IgD-negative memory B cell (primary cell): ENCODE measurements around the gene LRRC32. TPM values are rescaled to one million over a fixed set of nuclear protein-coding genes. Genes with fewer than 3 reads are reported as not detected.

Experiments
- H3K27ac Mint-ChIP-seq, 3 donors: one replicate each; pipeline ENCODE4 v1.8.0; 2020 to 2022; ENCODE audit warnings: mild to moderate bottlenecking in 3 of 3, mixed read lengths in 3 of 3, moderate library complexity in 1 of 3
- H3K27me3 Mint-ChIP-seq: one replicate; pipeline ENCODE4 v1.8.0; 2021; ENCODE audit warnings: mixed read lengths
- H3K36me3 Mint-ChIP-seq: one replicate; pipeline ENCODE4 v1.8.0; 2020; ENCODE audit warnings: mild to moderate bottlenecking, mixed read lengths
- H3K4me1 Mint-ChIP-seq, 3 donors: one replicate each; pipeline ENCODE4 v1.8.0; 2020 to 2022; ENCODE audit warnings: mixed read lengths in 3 of 3, mild to moderate bottlenecking in 1 of 3
- H3K4me3 Mint-ChIP-seq, 4 donors: one replicate each; pipeline ENCODE4 v1.8.0; 2020 to 2022; ENCODE audit warnings: mild to moderate bottlenecking in 4 of 4, mixed read lengths in 4 of 4, moderate library complexity in 3 of 4
- H3K9me3 Mint-ChIP-seq, 3 donors: one replicate each; pipeline ENCODE4 v1.8.0; 2020 to 2021; ENCODE audit warnings: mixed read lengths in 3 of 3, mild to moderate bottlenecking in 1 of 3
- polyA plus RNA-seq: library from polyadenylated mRNA; unstranded; fragments of 300-500 nt; fragmentation: Illumina TruSeq; gene quantifications from one replicate; pipeline ENCODE4 v1.2.3, GENCODE V29; 2021

The LRRC32 gene
- polyA plus RNA-seq, 1 donor from 2014 or later = not detected

DNA sequence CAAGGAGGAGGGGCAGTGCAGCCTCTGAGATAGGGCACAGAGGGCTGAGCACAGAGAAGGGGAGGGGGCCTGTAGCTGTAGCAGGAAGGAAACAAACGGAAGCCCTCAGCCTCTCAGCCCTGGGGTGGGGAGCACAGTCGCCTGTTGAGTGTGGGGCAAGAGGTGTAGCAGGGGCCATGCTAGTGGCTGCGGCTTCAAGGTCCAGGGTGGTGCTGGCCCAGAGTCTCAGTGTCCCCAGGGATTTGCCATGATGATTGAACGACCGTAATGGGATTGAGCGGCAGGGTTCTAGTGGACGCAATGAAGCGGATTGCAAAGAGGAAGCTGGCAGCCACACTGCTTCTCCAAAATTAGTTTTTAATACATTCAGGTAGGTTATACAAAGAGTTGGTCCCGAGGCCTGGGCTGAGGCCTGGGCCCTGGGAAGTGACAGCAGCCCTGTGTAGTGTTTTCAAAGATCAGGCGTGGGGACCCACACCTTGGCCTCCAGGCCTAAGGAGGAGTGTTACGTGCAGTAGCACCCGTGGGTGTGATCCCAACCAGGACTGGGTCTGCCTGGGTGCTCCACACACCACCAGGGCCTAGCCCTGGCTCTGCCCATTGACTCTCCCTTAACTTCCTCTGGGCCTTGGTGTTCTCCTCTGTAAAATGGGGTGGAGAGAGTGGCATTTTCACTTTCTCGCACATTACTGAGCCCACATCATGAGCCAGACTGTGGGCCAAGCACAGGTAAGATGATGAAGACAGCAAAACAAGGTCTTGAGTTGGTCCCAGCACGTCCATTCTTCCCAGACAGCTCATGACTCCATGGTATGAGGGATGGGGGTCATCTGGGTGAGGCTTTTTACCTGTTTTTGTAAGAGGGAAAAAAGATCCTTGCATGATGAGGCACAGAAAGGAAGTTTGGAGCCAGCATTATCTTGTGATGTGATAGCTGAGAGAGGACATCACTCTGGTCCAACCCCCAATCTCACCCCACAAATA is 13.1 kb downstream of the LRRC32 start:
- no peaks in the 10 kb centered on the region for H3K9me3 Mint-ChIP-seq
- H3K36me3 Mint-ChIP-seq = peaks cover 2% of the 10 kb centered on the region
- peaks cover 13% of the 10 kb centered on the region for H3K27me3 Mint-ChIP-seq
- peaks cover 0 to 6% (median 0%) of the 10 kb centered on the region in 3 donors for H3K4me1 Mint-ChIP-seq
- peak overlapping the region in 1 of 4 donors; percentile 41 for H3K4me3 Mint-ChIP-seq
- no peak overlapping the region for H3K27ac Mint-ChIP-seq

DNA sequence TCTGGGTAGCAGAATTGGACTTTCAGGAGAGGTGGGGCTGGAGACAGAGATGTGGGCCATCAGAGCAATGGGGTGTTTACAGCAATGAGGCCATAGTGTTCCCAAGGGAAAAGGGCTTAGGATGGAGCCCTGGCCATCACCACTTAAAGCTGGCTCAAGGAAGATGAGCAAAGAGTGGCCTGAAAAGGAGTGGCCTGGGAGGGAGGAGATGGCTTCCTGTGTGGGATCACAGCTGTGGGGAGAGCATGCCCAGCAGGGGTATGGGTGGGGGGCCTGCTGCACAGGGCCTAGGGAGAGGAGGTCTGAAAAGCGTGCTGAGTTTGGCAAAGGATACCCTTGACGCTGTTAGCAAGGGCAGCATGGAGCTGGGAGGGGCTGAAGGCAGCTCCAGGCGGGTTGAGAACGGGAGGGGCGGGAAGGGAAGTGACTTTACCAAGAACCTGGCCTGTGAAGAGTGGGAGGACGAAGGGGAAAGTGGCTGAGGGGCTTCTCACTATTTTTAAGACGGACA is 13.9 kb downstream of the LRRC32 start:
- peak overlapping the region in 1 of 4 donors; percentile 87 for H3K4me3 Mint-ChIP-seq
- H3K27ac Mint-ChIP-seq = peak overlapping the region in 1 of 3 donors; percentile 59
- H3K4me1 Mint-ChIP-seq = peaks cover 0 to 6% (median 0%) of the 10 kb centered on the region in 3 donors
- no peaks in the 10 kb centered on the region for H3K9me3 Mint-ChIP-seq
- H3K27me3 Mint-ChIP-seq = peaks cover 13% of the 10 kb centered on the region
- peaks cover 6% of the 10 kb centered on the region for H3K36me3 Mint-ChIP-seq

DNA sequence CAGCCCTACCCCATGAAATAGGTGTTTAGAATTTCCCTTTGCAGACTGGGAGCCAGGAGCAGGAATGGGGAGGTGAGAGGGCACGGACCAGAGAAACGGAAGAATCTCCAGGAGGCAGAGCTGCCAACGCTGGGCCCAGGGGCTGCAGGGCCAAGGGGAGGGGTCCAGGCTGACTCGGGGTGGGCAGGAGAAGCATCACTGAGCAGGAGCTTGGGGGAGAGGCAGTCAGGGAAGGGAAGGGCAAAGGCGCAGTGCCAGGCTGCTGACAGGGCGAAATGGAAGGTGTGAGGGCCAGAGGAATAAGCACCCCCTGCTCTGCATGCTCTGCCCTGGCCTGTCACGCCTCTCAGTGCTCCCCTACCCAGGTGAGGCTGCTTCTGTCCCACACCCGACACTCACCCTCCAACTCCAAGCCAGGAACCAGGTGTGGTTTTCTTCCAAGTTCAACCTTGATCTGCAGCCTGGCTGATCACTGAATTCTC is 14.5 kb downstream of the LRRC32 start:
- Mint-ChIP-seq H3K9me3 (no peaks in the 10 kb centered on the region), H3K4me1 (peaks cover 0 to 6% (median 0%) of the 10 kb centered on the region in 3 donors), H3K27ac (no peak overlapping the region), H3K27me3 (peaks cover 13% of the 10 kb centered on the region), H3K36me3 (peaks cover 6% of the 10 kb centered on the region), H3K4me3 (no peak overlapping the region)

DNA sequence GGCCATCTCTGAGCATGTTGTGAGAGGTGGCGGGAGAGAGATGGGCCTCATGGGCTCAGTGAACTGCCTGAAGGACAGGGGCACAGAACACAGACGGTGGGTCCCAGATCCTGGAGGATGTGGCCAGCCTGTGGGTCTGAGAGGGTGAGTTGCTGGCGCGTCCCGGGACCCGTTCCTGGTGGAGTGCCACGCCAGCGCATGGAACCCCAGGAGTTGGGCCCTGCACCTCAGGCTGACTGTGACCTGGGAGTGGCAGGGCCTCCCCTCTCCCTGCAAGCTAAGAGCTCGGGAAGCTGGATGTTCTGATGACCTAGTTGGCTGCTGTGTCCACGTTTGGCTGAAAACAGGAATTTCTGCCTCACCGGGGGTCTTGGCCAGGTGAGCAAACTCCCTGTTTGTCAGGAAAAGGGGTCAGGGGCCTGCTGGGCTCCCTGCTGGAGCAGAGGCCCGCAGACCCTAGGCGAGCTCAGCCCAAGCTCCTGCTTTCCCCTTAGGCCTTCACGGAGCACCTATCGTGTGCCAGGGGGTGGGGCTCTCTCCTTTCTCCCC is 15.0 kb downstream of the LRRC32 start:
- peaks cover 17% of the 10 kb centered on the region for H3K27me3 Mint-ChIP-seq
- H3K27ac Mint-ChIP-seq = no peak overlapping the region

DNA sequence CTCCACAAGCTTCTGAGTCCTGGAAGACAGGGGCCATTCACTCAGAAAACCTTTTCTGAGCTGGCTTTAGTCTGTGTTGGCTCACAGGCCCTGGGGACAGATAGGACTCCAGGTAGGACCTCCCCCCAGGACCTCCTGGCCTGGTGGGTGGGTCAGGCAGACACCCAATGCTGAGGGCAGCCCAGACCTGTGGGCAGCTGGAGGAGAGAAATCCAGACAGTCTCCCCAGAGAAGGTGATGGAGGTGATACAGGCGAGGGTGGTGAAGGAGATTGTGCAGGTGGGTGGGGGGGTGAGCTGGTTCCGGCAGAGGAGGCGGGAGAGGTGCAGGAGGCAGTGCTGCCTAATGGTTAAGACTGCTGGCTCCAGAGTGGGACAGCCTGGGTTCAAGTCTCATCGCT is 15.6 kb downstream of the LRRC32 start:
- Mint-ChIP-seq H3K4me1 (peaks cover 0 to 6% (median 0%) of the 10 kb centered on the region in 3 donors), H3K36me3 (peaks cover 7% of the 10 kb centered on the region), H3K4me3 (no peak overlapping the region), H3K27ac (no peak overlapping the region), H3K9me3 (peaks cover 0 to 2% (median 0%) of the 10 kb centered on the region in 3 donors), H3K27me3 (peaks cover 19% of the 10 kb centered on the region)

More for the DNA sequence above, 15.0 kb downstream of the LRRC32 start:
- peaks cover 0 to 2% (median 0%) of the 10 kb centered on the region in 3 donors for H3K9me3 Mint-ChIP-seq
- peaks cover 7% of the 10 kb centered on the region for H3K36me3 Mint-ChIP-seq
- peaks cover 0 to 6% (median 0%) of the 10 kb centered on the region in 3 donors for H3K4me1 Mint-ChIP-seq
- H3K4me3 Mint-ChIP-seq = peak overlapping the region in 1 of 4 donors; percentile 28

DNA sequence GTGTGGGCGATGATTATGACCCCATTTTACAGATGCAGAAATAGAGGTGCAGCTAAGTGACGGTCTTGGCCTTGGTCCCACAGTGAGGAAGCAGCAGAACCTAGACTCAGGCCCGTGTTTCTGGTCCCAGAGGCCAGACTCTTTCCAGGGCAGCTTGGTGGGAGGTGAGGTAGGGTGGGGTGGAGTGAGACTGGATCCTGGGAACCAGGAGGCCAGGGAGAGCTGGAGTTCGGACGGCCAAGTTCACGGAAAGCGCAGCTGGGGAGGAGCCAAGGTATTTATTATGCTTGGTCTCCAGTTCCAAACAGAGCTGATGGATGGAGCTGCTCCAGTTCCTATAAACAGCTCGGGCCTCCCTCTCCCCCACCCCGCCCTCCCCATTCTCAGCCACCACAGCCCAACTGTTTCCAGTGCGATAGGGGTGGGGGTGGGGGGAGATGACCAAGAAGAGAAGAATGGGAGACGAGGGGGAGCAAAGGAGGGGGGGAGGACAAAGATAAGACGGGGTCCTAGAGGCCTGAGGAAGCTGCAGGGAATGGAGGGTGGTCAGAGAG is 16.2 kb downstream of the LRRC32 start:
- H3K4me3 Mint-ChIP-seq = no peak overlapping the region
- H3K27ac Mint-ChIP-seq = no peak overlapping the region
- H3K4me1 Mint-ChIP-seq = peaks cover 0 to 6% (median 0%) of the 10 kb centered on the region in 3 donors
- peaks cover 21% of the 10 kb centered on the region for H3K27me3 Mint-ChIP-seq
- peaks cover 7% of the 10 kb centered on the region for H3K36me3 Mint-ChIP-seq
- H3K9me3 Mint-ChIP-seq = peaks cover 0 to 2% (median 0%) of the 10 kb centered on the region in 3 donors

DNA sequence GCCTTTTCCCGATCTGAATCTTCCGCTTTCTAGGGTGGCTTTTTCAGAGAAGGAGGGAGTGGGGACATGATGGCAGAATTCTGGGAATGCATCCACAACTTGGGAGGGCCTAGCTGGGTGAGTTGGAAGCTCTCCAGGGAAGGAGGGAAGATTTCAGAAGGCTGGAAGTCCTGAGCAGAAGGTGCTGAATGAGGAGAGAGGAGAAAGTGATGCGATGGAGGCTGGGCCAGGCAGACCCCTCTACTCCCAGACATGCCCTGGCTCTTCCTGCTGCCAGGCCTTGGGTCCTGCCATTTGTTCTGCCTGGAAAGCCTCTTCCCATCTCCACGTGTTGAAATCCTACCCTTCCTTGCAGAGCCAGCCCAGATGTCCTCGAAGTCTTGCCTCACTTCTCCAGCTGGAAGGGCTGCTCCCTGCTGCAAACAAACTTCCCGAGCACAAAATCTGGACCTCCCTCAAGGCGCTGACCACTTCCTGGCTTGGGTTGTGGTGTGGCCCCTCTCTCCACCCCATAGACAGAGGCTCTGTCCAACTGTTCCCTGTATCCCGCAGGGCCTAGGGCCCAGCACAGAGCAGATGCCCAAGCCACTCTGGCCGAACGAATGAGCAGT is 16.8 kb downstream of the LRRC32 start:
- peaks cover 0 to 6% (median 0%) of the 10 kb centered on the region in 3 donors for H3K4me1 Mint-ChIP-seq
- peaks cover 7% of the 10 kb centered on the region for H3K36me3 Mint-ChIP-seq
- peaks cover 0 to 2% (median 0%) of the 10 kb centered on the region in 3 donors for H3K9me3 Mint-ChIP-seq
- H3K27ac Mint-ChIP-seq = no peak overlapping the region
- H3K27me3 Mint-ChIP-seq = peaks cover 18% of the 10 kb centered on the region
- no peak overlapping the region for H3K4me3 Mint-ChIP-seq

DNA sequence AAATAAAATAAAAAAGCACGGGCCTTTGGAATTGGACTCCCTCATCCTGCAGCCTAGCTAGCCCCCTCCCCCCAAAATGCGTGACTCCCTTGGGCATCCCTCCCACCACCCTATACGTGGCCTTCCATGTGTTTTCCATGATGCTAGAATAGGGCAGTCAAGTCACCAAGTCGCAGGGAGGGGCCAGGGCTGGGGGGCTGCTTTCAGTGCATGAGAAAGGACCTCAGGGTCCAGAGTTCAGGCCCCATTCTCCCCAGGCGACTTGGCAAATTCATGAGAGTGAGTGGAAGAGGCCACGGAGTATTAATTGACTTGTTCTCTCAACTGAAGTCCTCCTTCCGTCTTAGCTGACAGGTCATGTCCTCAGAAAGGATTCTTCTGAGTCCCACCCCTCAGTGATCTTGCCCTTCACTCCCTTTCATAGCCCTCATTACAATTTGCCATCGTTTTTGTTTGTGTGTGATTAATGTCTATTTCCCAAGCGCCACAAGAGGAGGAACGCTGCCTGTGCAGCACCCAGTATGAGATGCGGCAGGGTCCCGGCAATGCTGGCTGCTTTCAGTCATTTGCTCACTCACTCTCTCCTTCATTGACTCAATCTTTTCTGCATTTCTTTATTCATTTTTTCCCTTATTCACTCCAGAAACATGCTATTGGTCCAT is 17.4 kb downstream of the LRRC32 start:
- H3K27me3 Mint-ChIP-seq = peaks cover 18% of the 10 kb centered on the region
- H3K4me1 Mint-ChIP-seq = peaks cover 0 to 6% (median 0%) of the 10 kb centered on the region in 3 donors
- peaks cover 0 to 2% (median 0%) of the 10 kb centered on the region in 3 donors for H3K9me3 Mint-ChIP-seq
- H3K36me3 Mint-ChIP-seq = peaks cover 7% of the 10 kb centered on the region
- no peak overlapping the region for H3K27ac Mint-ChIP-seq
- H3K4me3 Mint-ChIP-seq = no peak overlapping the region

DNA sequence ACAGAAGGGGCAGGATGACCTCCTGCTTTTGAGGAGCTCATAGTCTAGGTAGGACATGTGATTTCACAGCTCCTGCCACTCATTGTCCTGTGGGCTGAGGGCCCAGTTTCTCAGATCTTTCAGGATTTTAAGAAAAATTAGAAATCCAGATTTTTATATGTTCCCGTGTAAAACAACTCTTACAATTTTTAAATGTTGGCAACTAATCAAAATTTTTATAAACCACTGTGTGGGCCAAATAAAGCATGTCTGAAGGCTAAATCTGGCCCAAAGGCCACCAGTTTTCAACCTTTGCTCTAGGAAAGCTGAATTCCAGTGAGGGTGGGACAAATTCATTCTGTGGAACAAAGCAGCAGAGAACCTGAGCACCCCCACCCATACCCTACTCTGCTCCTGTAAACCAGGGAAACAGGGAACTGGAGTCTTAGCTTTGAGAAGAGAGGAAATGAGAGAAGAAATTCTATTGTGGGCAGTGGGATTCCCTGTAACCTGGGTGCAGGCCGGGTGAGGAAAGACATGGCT is 20.6 kb downstream of the LRRC32 start:
- Mint-ChIP-seq H3K27ac (no peak overlapping the region), H3K4me1 (no peaks in the 10 kb centered on the region)

DNA sequence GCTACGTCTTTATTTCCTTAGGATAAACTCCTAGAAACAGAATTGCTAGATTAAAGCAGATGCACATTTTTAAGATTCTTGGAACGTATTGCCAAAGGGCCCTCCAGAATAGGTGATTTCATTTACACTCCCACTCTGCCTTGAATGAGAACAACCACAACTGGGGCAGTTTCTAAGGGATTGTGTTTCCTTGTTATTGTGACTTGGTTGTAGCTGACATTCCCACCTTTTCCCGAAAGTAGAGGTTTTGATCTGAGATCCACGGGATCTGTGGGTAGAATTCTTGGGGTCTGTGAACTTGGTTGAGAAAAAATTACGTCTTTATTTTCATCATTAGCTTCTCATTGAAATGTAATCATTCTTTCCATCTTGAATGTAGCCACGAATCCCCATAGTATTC is 21.5 kb downstream of the LRRC32 start:
- H3K27ac Mint-ChIP-seq = no peak overlapping the region
- H3K27me3 Mint-ChIP-seq = peaks cover 29% of the 10 kb centered on the region
- H3K4me3 Mint-ChIP-seq = no peak overlapping the region
- H3K36me3 Mint-ChIP-seq = peaks cover 7% of the 10 kb centered on the region
- H3K4me1 Mint-ChIP-seq = no peaks in the 10 kb centered on the region
- H3K9me3 Mint-ChIP-seq = peaks cover 5 to 11% (median 6%) of the 10 kb centered on the region in 3 donors

More for the DNA sequence above, 20.6 kb downstream of the LRRC32 start:
- H3K27me3 Mint-ChIP-seq = peaks cover 25% of the 10 kb centered on the region
- H3K4me3 Mint-ChIP-seq = no peak overlapping the region
- peaks cover 5 to 11% (median 6%) of the 10 kb centered on the region in 3 donors for H3K9me3 Mint-ChIP-seq
- H3K36me3 Mint-ChIP-seq = peaks cover 7% of the 10 kb centered on the region

DNA sequence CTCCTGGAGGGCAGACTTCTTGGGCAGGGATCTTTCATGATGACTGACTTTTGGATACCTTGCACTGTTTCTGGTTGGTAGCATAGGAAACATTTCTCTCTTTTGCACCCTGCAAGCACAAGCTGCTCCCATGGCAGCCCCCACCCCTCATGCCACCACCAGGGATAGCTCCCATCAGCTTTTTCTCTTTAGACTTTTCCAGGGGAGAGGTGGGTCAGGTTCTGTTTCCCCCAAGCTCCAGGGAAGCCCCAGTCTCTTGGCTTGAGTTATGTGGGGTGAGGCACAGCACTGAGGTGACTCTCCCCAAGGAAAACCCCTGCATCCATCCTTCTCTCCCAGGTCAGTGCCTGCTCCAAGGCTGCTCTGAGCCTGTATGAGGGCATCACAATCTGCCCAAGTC is 22.5 kb downstream of the LRRC32 start:
- Mint-ChIP-seq H3K4me3 (no peak overlapping the region), H3K9me3 (peaks cover 5 to 11% (median 6%) of the 10 kb centered on the region in 3 donors), H3K4me1 (no peaks in the 10 kb centered on the region), H3K27ac (no peak overlapping the region), H3K36me3 (peaks cover 5% of the 10 kb centered on the region), H3K27me3 (peaks cover 35% of the 10 kb centered on the region)

DNA sequence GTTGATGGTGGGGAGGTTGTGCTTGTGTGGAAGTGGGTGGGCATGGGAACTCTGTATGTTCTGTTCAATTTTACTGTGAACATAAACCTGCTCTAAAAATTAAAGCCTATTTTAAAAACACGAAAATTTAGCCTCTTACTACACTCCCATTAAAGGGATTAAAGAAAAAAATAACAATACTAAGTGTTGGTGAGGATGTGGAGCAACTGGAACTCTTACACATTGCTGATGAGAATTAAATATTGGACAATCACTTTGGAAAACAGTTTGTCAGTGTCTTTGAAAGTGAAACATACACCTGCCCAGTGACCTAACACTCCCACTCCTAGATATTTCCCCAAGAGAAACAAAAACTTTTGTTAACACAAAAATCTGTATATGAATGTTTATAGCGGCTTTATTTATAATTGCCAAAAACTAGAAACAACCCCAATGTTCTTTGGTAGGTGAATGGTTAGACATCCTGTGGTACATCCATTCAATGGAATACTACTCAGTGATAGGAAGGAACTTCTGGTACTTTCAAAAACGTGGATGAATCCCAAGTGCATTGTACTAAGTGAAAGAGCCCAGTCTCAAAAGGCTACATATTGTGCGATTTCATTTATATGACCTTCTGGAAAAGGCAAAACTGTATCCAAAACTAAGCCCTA is 23.5 kb downstream of the LRRC32 start:
- no peak overlapping the region for H3K4me3 Mint-ChIP-seq
- no peak overlapping the region for H3K27ac Mint-ChIP-seq
- H3K27me3 Mint-ChIP-seq = peaks cover 40% of the 10 kb centered on the region
- H3K4me1 Mint-ChIP-seq = peaks cover 4 to 5% (median 4%) of the 10 kb centered on the region in 3 donors
- peaks cover 6% of the 10 kb centered on the region for H3K36me3 Mint-ChIP-seq
- H3K9me3 Mint-ChIP-seq = peaks cover 5 to 11% (median 6%) of the 10 kb centered on the region in 3 donors

DNA sequence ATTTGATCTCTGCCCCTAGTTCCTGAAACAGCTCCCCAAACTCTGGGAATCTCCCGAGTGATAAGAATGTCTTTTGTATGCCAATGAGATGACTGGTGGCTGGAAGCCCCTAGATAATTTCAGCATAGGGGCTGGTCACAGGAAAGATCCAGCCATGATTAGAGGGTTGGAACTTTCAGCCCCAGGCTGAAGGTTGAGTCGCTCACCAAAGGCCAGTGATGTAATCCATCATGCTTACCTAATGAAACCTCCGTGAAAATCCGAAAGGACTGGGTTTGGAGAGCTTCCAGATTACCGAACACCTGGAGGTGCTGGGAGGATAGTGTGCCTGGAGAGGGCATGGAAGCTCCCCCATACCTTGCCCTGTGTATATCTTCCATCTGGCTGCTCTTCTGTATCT is 26.0 kb downstream of the LRRC32 start:
- no peak overlapping the region for H3K27ac Mint-ChIP-seq
- peaks cover 44% of the 10 kb centered on the region for H3K27me3 Mint-ChIP-seq
- no peak overlapping the region for H3K4me3 Mint-ChIP-seq
- peaks cover 3 to 11% (median 6%) of the 10 kb centered on the region in 3 donors for H3K9me3 Mint-ChIP-seq
- peaks cover 2% of the 10 kb centered on the region for H3K36me3 Mint-ChIP-seq
- peaks cover 7 to 10% (median 8%) of the 10 kb centered on the region in 3 donors for H3K4me1 Mint-ChIP-seq
